ENCODE results near the gene SPRED1. TPM values are rescaled to one million over a fixed set of nuclear protein-coding genes. Genes with fewer than 3 reads are reported as not detected.
"Not testable (repeated sequence)": the region's sequence is repeated elsewhere in the genome, so short reads cannot be mapped to it uniquely, and the experiment has no call there.

Gene SPRED1
- polyA plus RNA-seq, 3 donors: 1.5 to 15.0 (median 10.9) TPM

DNA sequence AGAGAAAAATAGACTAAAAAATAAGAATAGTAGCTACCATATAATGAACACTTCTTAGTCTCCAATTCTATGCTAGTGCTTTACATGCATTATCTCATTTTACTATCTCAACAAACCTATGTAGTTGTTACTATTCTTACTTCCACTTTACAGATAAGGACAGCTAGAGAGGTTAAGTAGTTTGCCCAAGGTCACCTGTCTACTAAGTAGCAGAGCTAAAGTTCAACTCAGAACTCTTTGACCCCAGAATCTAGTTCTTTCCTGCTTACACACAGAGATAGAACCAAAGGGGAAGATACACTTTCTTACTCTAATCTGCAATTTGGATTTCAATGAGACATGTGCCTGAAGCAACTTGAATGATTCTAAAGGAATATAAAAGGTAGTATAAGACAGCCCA, 24.7 kb upstream of the SPRED1 start:
- no peak overlapping the region for H3K27ac ChIP-seq (ENCODE audit: low read depth, low read length)

DNA sequence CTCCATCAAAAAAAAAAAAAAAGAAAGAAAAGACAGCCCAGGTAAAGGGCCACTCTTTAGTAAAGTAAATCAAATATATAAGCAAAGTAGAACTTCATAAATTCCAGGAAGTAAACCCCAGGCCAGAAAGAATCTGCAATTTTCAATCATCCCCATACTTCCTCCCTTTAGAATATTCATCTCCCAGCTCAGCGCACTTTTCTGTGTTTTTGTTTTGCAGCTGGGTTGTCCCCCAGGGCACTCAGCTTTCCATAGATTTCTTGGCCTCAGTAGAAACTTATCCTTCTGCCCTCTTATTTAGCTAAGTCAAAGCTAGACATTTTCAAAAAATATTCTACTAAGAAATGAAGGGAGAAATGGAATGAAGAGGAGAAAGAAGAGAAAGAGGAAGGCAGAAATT, 24.0 kb upstream of the SPRED1 start:
- no peak overlapping the region for H3K27ac ChIP-seq (ENCODE audit: low read depth, low read length)
- 73 to 96% (median 74%) methylated on average over 1 of the region's 1 CpG for WGBS, 3 donors

DNA sequence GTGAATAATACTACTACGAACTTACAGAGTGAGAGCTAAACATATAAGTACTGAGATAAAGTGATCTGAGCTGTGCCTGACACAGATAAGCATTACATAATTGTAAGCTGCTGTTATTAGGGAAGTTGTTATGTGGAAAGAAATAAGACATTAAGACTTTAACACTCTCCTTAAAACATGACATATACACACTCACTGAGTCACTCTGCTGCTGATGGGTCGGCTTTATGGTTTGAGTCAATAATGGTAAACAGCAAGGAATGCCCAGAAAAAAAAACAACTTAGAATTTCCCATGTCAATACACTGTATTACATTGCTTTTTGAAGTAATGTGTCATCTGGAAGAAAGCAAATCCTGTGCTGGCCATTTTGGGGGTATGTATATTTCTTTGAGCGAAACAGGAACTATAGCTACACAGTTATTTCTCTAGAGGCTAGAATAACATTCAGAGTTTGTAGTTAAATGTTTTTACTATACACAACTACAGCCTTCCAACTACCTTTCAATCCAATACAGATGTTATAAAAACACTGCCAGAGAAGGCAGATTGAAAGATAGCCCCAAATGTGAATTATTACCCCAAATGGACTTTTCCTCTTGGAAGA, 22.8 kb upstream of the SPRED1 start:
- no peak overlapping the region for H3K27ac ChIP-seq (ENCODE audit: low read depth, low read length)
- 82 to 86% (median 84%) methylated on average over 3 of the region's 3 CpGs for WGBS, 3 donors

DNA sequence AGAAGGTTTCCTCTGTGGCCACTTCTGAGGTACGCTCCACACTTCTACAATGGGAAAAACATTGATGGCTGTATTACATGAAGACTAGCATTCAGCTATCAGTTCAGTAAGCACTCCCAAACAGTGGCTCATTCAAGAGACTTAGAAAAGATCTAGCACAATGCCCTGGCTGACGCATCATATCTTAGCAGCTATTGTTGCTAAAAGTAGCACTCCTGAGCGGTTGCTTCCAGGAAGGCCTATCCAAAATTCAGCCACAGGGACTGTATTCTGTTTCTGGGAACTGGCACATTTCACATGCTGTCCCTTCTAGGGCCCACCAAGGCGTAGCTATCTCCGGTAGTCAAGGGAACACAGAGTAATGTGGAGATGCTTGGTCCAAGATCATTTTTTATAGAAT, 21.2 kb upstream of the SPRED1 start:
- H3K27ac ChIP-seq (ENCODE audit: low read depth, low read length): no peak overlapping the region
- WGBS, 3 donors: 95 to 96% (median 95%) methylated on average over 5 of the region's 5 CpGs

DNA sequence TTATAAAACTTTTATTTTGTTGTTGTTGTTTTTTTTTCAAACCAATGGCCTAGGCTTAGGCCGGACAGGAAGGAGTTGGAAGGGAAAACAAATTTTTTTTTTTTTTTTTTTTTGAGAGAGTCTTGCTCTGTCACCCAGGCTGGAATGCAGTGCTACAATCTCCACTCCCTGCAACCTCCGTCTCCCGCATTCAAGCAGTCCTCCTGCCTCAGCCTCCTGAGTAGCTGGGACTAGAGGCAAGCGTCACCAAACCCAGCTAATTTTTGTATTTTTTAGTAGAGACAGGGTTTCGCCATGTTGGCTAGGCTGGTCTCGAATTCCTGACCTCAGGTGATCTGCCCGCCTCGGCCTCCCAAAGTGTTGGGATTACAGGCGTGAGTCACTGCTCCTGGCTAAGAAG, 15.6 kb upstream of the SPRED1 start:
- WGBS, 3 donors: 91 to 97% (median 95%) methylated on average over 9 of the region's 9 CpGs
- H3K27ac ChIP-seq (ENCODE audit: low read depth, low read length): not testable (repeated sequence)

DNA sequence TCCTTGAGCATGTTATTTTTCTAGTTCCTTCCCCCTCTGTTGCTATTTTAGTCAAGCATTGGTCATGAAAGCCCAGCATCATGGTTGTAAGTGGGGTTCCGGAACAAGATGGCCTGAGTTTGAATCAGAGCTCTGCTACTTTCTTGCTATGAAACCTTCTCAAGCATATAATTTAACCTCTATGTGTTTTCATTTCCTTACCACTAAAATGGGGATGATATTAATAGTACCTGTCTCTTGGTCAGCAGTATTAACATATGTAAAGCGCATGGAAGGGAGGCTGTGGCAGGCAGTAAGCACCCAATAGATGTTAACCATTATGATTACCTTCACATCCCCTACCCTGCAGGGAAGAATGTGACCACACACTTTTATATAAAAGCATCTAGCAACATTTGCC, 14.3 kb upstream of the SPRED1 start:
- H3K27ac ChIP-seq (ENCODE audit: low read depth, low read length): no peak overlapping the region
- WGBS, 3 donors: 95 to 100% (median 99%) methylated on average over 2 of the region's 2 CpGs

GRCh38 chr15:38242055-38242454, 10.6 kb upstream of the SPRED1 start:
- H3K27ac ChIP-seq (ENCODE audit: low read depth, low read length): no peak overlapping the region
- WGBS, 3 donors: 73 to 80% (median 79%) methylated on average over 2 of the region's 2 CpGs

- 65 to 66% (median 65%) methylated on average over 6 of the region's 6 CpGs for WGBS, 3 donors
- H3K27ac ChIP-seq (ENCODE audit: low read depth, low read length): no peak overlapping the region
These were observed 9.2 kb upstream of the SPRED1 start for GRCh38 chr15:38243278-38244055.

DNA sequence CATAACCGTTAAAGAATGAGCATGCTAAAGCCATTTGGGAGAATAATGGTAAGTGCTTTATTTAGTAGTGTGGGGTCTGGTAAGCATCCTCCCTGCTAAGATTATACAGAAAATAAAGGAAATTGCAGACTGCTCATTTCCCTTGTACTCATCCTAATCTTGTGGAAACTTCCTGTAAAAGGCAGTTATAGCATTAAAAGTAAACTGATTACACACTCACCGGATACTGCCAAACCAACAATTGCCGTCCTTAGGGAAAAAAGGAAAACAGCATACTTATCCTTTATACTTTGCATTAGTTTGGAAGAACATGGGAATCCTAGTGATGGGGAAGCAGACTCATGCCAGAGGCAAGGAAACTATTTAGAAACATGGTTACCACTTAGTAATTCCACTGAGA, 5.3 kb upstream of the SPRED1 start:
- WGBS, 3 donors: 42 to 65% (median 58%) methylated on average over 3 of the region's 3 CpGs
- no peak overlapping the region for H3K27ac ChIP-seq (ENCODE audit: low read depth, low read length)

GRCh38 chr15:38253351-38253781, 730 bp downstream of the SPRED1 start:
- WGBS, 3 donors: 0 to 2% (median 0%) methylated on average over 4 of the region's 4 CpGs
- H3K27ac ChIP-seq (ENCODE audit: low read depth, low read length): peak overlapping the region; percentile 79

- WGBS, 3 donors: 0 to 1% (median 1%) methylated on average over 15 of the region's 15 CpGs
- H3K27ac ChIP-seq (ENCODE audit: low read depth, low read length): no peak overlapping the region
These were observed 1.6 kb downstream of the SPRED1 start for GRCh38 chr15:38254051-38254883.

GRCh38 chr15:38255690-38256089, 3.1 kb downstream of the SPRED1 start:
- WGBS, 3 donors: 37 to 63% (median 48%) methylated on average over 2 of the region's 2 CpGs

DNA sequence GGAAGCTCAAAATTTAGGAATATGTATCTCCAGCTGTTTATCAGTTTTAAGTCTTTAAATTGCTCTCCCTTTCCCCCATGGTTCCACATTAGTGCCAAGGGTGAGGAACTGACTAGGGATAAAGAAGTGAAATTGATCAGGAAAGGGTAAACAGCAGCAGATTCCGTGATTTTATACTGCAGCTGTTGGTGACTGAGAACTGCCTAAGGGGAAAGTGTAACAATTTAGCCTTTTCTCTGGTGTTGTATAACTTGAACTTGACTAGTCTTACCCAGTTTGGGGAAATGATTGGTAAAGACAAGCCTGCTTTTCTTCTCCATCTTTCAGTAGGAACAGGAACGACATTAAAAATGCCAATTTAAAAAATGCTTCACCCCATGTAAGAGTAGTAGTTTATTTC, 5.0 kb downstream of the SPRED1 start:
- 28 to 51% (median 31%) methylated on average over 2 of the region's 2 CpGs for WGBS, 3 donors
- no peak overlapping the region for H3K27ac ChIP-seq (ENCODE audit: low read depth, low read length)

More at GRCh38 chr15:38255690-38256089, 3.1 kb downstream of the SPRED1 start:
- no peak overlapping the region for H3K27ac ChIP-seq (ENCODE audit: low read depth, low read length)

GRCh38 chr15:38259134-38259533, 6.5 kb downstream of the SPRED1 start:
- H3K27ac ChIP-seq (ENCODE audit: low read depth, low read length): no peak overlapping the region

DNA sequence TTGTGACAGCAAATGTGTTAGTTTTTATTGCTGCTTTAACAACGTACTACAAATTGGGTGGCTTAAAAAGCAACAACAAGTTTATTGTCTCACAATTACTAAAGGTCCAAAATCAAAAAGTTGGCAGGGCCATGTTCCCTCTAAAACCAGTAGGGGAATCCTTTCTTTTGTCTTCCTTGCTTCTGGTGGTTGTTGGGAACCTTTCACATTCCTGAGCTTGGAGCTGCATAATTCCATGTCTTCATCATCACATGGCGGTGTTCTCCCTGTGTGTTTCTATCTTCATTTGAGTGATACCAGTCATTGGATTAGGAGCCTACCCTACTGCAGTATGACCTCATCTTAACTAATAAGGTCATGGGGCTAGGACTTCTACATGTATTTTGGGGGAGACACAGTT, 7.4 kb downstream of the SPRED1 start:
- no peak overlapping the region for H3K27ac ChIP-seq (ENCODE audit: low read depth, low read length)
- WGBS, 3 donors: 83 to 88% (median 85%) methylated on average over 2 of the region's 2 CpGs

More at GRCh38 chr15:38259134-38259533, 6.5 kb downstream of the SPRED1 start:
- WGBS, 3 donors: 92 to 98% (median 94%) methylated on average over 2 of the region's 2 CpGs

GRCh38 chr15:38263251-38263650, 10.6 kb downstream of the SPRED1 start:
- no peak overlapping the region for H3K27ac ChIP-seq (ENCODE audit: low read depth, low read length)
- 91 to 97% (median 93%) methylated on average over 3 of the region's 3 CpGs for WGBS, 3 donors

DNA sequence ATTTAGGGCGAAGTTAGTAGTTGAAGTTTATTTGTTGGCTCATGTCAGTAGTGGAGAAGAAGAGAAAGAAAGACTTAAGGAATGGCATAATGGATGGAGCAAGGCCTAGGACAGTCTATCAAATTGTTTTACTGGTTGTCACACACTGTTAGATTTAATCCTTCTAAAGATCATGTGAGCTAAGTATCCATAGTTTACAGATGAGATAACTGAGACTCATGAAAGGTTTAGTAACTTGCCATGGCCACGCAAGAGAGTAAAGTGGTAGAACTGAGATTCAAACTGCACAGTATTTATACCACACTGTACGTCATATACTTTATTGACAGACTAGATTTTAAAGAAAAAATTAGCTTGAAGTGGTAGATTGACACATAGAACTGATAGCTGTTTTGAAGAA, 11.4 kb downstream of the SPRED1 start:
- 80 to 89% (median 86%) methylated on average over 3 of the region's 3 CpGs for WGBS, 3 donors
- H3K27ac ChIP-seq (ENCODE audit: low read depth, low read length): no peak overlapping the region

DNA sequence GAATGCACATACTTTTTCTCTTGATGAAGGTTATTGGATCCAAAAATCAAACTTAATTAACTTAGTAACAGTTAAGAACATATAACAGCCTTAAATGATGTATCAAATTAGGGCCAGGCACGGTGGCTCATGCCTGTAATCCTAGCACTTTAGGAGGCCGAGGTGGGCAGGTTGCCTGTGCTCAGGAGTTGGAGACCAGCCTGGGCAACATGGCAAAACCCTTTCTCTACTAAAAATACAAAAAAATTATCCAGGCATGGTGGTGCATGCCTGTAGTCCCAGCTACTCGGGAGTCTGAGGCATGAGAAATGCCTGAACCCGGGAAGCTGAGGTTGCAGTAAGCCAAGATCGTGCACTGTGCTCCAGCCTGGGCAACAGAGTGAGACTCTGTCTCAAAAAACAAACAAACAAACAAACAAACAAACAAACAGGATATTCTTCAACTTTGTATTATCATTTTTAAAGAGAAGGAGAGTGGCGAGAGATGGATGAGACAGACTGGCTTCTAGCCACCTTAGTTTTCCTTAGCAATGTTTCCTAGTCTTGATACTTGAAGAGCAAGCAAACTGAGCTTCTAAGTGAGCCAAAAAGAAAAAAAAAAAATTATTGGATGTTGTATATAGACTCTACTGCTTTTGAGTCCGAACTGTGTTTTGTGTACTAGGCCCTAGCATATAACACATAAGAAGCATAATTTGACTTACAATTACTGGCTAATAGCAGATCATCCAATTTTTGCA, 13.8 kb downstream of the SPRED1 start:
- WGBS, 3 donors: 49 to 74% (median 58%) methylated on average over 7 of the region's 7 CpGs
- H3K27ac ChIP-seq (ENCODE audit: low read depth, low read length): no peak overlapping the region
